CD4-positive, alpha-beta T cell (primary cell): ENCODE data around the gene SLAMF1. TPM values are rescaled to one million over a fixed set of nuclear protein-coding genes. Genes with fewer than 3 reads are reported as not detected.
A peak's percentile ranks its signal among the peaks of the same experiment; 100 is the strongest.

ENCODE experiments used
- ATAC-seq: fragments of 200-7000 bp; cut with Tn5 transposase; one replicate; pipeline ENCODE4 v1.10.0; 2022; ENCODE audit warnings: mild to moderate bottlenecking; ENCODE audit not compliant: poor library complexity
- CTCF ChIA-PET: fragments of 350-600 bp; sonication (Branson Sonifier 250); formaldehyde crosslinking; loops from one replicate; lab custom pipeline; 2021; ENCODE audit warnings: antibody characterized with exemption, inconsistent platforms; lab: Charles Lee
- POLR2A ChIA-PET: fragments of 350-600 bp; sonication (Branson Sonifier 250); formaldehyde crosslinking; loops from one replicate; lab custom pipeline; 2021; ENCODE audit warnings: antibody characterized with exemption, inconsistent platforms; lab: Charles Lee
- DNase-seq, 14 experiments: peaks; one replicate each; pipeline ENCODE4 v3.0.0-alpha.2; 2013 to 2020; ENCODE audit warnings: mixed read lengths in 2 of 14
- H3K27ac ChIP-seq, 2 donors: one replicate each; pipeline versions ENCODE4 v1.5.1 to v1.7.0; 2013; ENCODE audit warnings: low read length in 2 of 2, low read depth in 1 of 2, mild to moderate bottlenecking in 1 of 2
- H3K27me3 ChIP-seq, 2 experiments: 1 replicate in 1 of 2; 2 replicates in 1 of 2; pipeline versions ENCODE4 v1.6.1 to v1.7.0; 2013; ENCODE audit warnings: low read length in 2 of 2, control low read depth in 1 of 2, mild to moderate bottlenecking in 1 of 2, moderate library complexity in 1 of 2; ENCODE audit not compliant: insufficient read depth in 2 of 2, control insufficient read depth in 1 of 2
- H3K36me3 ChIP-seq: one replicate; pipeline ENCODE4 v1.6.1; 2013; ENCODE audit warnings: low read length, control low read depth; ENCODE audit not compliant: insufficient read depth
- H3K4me1 ChIP-seq: one replicate; pipeline ENCODE4 v1.6.1; 2013; ENCODE audit warnings: low read length, control low read depth; ENCODE audit not compliant: insufficient read depth
- H3K4me3 ChIP-seq: one replicate; pipeline ENCODE4 v1.5.1; 2013; ENCODE audit warnings: mild to moderate bottlenecking, low read length, moderate library complexity
- H3K9me3 ChIP-seq, 2 experiments: 1 replicate in 1 of 2; 2 replicates in 1 of 2; pipeline versions ENCODE4 v1.6.1 to v1.7.0; 2013; ENCODE audit warnings: low read length in 2 of 2, mild to moderate bottlenecking in 2 of 2, control low read depth in 1 of 2, moderate library complexity in 1 of 2; ENCODE audit not compliant: control insufficient read depth in 1 of 2, insufficient read depth in 1 of 2
- H3K27ac Mint-ChIP-seq: one replicate; pipeline ENCODE4 v1.8.0; 2020; ENCODE audit warnings: mixed read lengths
- H3K27me3 Mint-ChIP-seq: one replicate; pipeline ENCODE4 v1.8.0; 2021; ENCODE audit warnings: mixed read lengths
- H3K36me3 Mint-ChIP-seq: one replicate; pipeline ENCODE4 v1.8.0; 2021; ENCODE audit warnings: low read depth, mixed read lengths
- H3K4me1 Mint-ChIP-seq: one replicate; pipeline ENCODE4 v1.8.0; 2021; ENCODE audit warnings: low read depth, mixed read lengths
- H3K4me3 Mint-ChIP-seq: one replicate; pipeline ENCODE4 v1.8.0; 2020; ENCODE audit warnings: mild to moderate bottlenecking, mixed read lengths
- H3K9me3 Mint-ChIP-seq: one replicate; pipeline ENCODE4 v1.8.0; 2020; ENCODE audit warnings: mixed read lengths
- CTCF ChIP-seq: fragments of 200-600 bp; IDR thresholded peaks from one replicate; pipeline ENCODE4 v1.8.0; 2022; ENCODE audit warnings: antibody characterized with exemption, mild to moderate bottlenecking
- intact Hi-C, 2 experiments: fragments of 100-400 bp; cut with DNase I in 1 of 2; cut with micrococcal nuclease in 1 of 2; formaldehyde crosslinking; loops; one replicate each; pipeline versions ENCODE4 v1.15.1 to v1.9.0; 2023 to 2025; cut with DNase I, micrococcal nuclease
- total RNA-seq, 174 experiments: library from RNA in 2 of 174; stranded (reverse) in 2 of 174; gene quantifications; one replicate each; pipeline ENCODE4 v1.2.3 and lab custom pipeline; 2021 to 2026

SLAMF1 gene
- total RNA-seq, 2 experiments from 2014 or later = 39.4 to 39.8 TPM

- H3K4me3 Mint-ChIP-seq = peak overlapping the region; percentile 94
- H3K4me1 Mint-ChIP-seq = peaks cover 100% of the 10 kb centered on the region
- peaks cover 29% of the 10 kb centered on the region for H3K36me3 Mint-ChIP-seq
- ChIA-PET POLR2A (interaction anchor here (0.8 to 9.0 kb wide), 9 partner anchors 8 to 94 kb away, joined by 3 to 189 read pairs (median 4); no protein-coding TSS in a partner anchor), CTCF (interaction anchor here (1.5 to 3.2 kb wide), 2 partner anchors 9 to 12 kb away, joined by 8 to 13 read pairs; no protein-coding TSS in a partner anchor)
- H3K4me3 ChIP-seq = peak overlapping the region; percentile 56
- peak overlapping the region; percentile 87 for H3K27ac Mint-ChIP-seq
- ATAC-seq (no peak), DNase-seq (no peak)
- no peaks in the 10 kb centered on the region for H3K9me3 Mint-ChIP-seq
- no peak for TF ChIP-seq CTCF
- H3K27me3 ChIP-seq = no peaks in the 10 kb centered on the region
- H3K4me1 ChIP-seq = peaks cover 64% of the 10 kb centered on the region
- H3K9me3 ChIP-seq = no peaks in the 10 kb centered on the region
- peaks cover 5% of the 10 kb centered on the region for H3K36me3 ChIP-seq
- intact Hi-C loops = loop anchor here in 1 of 2 experiments (2.0 to 5.0 kb wide), 2 partner anchors 16 to 55 kb away; partner anchors contain the start of gene SLAMF6
- H3K27ac ChIP-seq = peak overlapping the region; percentile 39 to 60
- H3K27me3 Mint-ChIP-seq = no peaks in the 10 kb centered on the region
These were observed 70.0 kb downstream of the SLAMF1 start for GRCh38 chr1:160576884-160577283.

- Histone ChIP-seq H3K4me1 (peaks cover 64% of the 10 kb centered on the region), H3K36me3 (peaks cover 5% of the 10 kb centered on the region), H3K9me3 (no peaks in the 10 kb centered on the region), H3K27ac (peak overlapping the region; percentile 39 to 60), H3K27me3 (no peaks in the 10 kb centered on the region), H3K4me3 (peak overlapping the region; percentile 56)
- peak; percentile 57 for ATAC-seq
- no peaks in the 10 kb centered on the region for H3K27me3 Mint-ChIP-seq
- ChIA-PET POLR2A (interaction anchor here (0.8 to 9.0 kb wide), 8 partner anchors 9 to 93 kb away, joined by 3 to 189 read pairs (median 4); no protein-coding TSS in a partner anchor), CTCF (interaction anchor here (3.2 kb wide), 1 partner anchor 11 kb away, joined by 13 read pairs; no protein-coding TSS in a partner anchor)
- no peaks in the 10 kb centered on the region for H3K9me3 Mint-ChIP-seq
- TF ChIP-seq CTCF = no peak
- intact Hi-C loops = loop anchor here in 1 of 2 experiments (2.0 to 5.0 kb wide), 2 partner anchors 16 to 54 kb away; partner anchors contain the start of gene SLAMF6
- peak in 4 of 14 experiments; percentile 8 to 56 (median 54) for DNase-seq
- H3K36me3 Mint-ChIP-seq = peaks cover 34% of the 10 kb centered on the region
- peak overlapping the region; percentile 87 for H3K27ac Mint-ChIP-seq
- H3K4me3 Mint-ChIP-seq = peak overlapping the region; percentile 94
- H3K4me1 Mint-ChIP-seq = peaks cover 100% of the 10 kb centered on the region
These were observed 70.5 kb downstream of the SLAMF1 start for GRCh38 chr1:160576390-160576789.

- H3K27ac Mint-ChIP-seq = peak overlapping the region; percentile 87
- Histone ChIP-seq H3K27me3 (no peaks in the 10 kb centered on the region), H3K4me1 (peaks cover 66% of the 10 kb centered on the region), H3K27ac (peak overlapping the region; percentile 29 to 60), H3K4me3 (peak overlapping the region; percentile 56), H3K9me3 (no peaks in the 10 kb centered on the region), H3K36me3 (peaks cover 7% of the 10 kb centered on the region)
- ChIA-PET POLR2A (interaction anchor here (0.6 to 9.0 kb wide), 12 partner anchors 10 to 126 kb away, joined by 3 to 189 read pairs (median 4); no protein-coding TSS in a partner anchor), CTCF (interaction anchor here (3.2 kb wide), 1 partner anchor 10 kb away, joined by 13 read pairs; no protein-coding TSS in a partner anchor)
- H3K9me3 Mint-ChIP-seq = no peaks in the 10 kb centered on the region
- peak overlapping the region; percentile 94 for H3K4me3 Mint-ChIP-seq
- DNase-seq (peak in 2 of 14 experiments; percentile 53 to 57), ATAC-seq (peak; percentile 21)
- peaks cover 96% of the 10 kb centered on the region for H3K4me1 Mint-ChIP-seq
- TF ChIP-seq CTCF = no peak
- intact Hi-C loops = loop anchor here in 1 of 2 experiments (5.0 kb wide), 1 partner anchor 53 kb away; the partner anchor contains the start of gene SLAMF6
- peaks cover 39% of the 10 kb centered on the region for H3K36me3 Mint-ChIP-seq
- H3K27me3 Mint-ChIP-seq = no peaks in the 10 kb centered on the region
These were observed 71.7 kb downstream of the SLAMF1 start for GRCh38 chr1:160575112-160575664.
